Measurements from ENCODE around the gene DNAH8. TPM values are rescaled to one million over a fixed set of nuclear protein-coding genes. Genes with fewer than 3 reads are reported as not detected.

Gene DNAH8
- total and polyA plus RNA-seq, 7 donors: under 0.01 to 0.22 TPM; not detected in 5

DNA sequence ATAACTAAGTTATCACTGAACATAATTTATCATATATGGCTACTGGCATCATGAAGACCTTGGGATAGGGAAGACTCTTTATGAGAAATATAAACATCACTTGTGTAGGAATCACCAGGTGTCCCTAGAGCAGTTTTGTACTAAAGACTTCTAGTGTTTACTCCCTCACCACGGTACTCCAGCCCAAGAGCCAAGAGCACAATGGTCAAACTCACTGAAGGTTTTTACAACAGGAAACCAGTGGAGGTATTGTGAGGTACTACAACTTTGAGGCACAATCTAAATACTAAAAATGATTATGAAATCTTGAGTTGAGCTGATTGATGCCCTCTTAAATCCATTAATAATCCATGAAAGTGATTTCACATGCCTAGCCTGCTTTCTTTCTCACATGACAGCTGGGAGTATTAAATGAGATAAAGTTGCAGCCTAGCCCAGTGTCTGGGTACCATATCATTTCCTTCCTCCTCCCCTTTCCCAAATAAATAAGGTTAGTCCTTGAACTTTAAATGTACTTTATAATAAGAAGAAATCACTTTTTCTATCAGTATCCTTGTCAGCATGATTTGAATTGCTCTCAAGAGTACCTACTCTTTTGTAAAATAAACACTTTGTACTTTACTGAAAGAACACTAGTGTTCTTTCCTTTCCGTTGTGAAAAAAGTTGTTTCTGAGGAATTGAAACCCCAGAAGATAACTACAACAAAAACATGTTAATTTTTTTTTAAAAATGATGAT lies 38.7 kb upstream of the DNAH8 start:
- no peak overlapping the region for H3K4me3 ChIP-seq
- H3K36me3 ChIP-seq: peaks cover 0 to 65% (median 2%) of the 10 kb centered on the region in 4 donors
- no peaks in the 10 kb centered on the region for H3K4me1 ChIP-seq
- no peaks in the 10 kb centered on the region for H3K27me3 ChIP-seq
- TF ChIP-seq, protein P1, sequence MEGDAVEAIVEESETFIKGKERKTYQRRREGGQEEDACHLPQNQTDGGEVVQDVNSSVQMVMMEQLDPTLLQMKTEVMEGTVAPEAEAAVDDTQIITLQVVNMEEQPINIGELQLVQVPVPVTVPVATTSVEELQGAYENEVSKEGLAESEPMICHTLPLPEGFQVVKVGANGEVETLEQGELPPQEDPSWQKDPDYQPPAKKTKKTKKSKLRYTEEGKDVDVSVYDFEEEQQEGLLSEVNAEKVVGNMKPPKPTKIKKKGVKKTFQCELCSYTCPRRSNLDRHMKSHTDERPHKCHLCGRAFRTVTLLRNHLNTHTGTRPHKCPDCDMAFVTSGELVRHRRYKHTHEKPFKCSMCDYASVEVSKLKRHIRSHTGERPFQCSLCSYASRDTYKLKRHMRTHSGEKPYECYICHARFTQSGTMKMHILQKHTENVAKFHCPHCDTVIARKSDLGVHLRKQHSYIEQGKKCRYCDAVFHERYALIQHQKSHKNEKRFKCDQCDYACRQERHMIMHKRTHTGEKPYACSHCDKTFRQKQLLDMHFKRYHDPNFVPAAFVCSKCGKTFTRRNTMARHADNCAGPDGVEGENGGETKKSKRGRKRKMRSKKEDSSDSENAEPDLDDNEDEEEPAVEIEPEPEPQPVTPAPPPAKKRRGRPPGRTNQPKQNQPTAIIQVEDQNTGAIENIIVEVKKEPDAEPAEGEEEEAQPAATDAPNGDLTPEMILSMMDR (IDR thresholded peaks at IDR 0.05): no peak
- TF ChIP-seq POLR2AphosphoS5 (IDR thresholded peaks at IDR 0.05) (no peak), POLR2A (IDR thresholded peaks at IDR 0.05) (no peak), EP300 (IDR thresholded peaks at IDR 0.05) (no peak)
- intact Hi-C loops (cut with DNase I): no loop called here
- WGBS, 2 donors: 63 to 72% methylated on average over 2 of the region's 2 CpGs
- no peaks in the 10 kb centered on the region for H3K9me3 ChIP-seq
- H3K27ac ChIP-seq: no peak overlapping the region
- no peak for DNase-seq

DNA sequence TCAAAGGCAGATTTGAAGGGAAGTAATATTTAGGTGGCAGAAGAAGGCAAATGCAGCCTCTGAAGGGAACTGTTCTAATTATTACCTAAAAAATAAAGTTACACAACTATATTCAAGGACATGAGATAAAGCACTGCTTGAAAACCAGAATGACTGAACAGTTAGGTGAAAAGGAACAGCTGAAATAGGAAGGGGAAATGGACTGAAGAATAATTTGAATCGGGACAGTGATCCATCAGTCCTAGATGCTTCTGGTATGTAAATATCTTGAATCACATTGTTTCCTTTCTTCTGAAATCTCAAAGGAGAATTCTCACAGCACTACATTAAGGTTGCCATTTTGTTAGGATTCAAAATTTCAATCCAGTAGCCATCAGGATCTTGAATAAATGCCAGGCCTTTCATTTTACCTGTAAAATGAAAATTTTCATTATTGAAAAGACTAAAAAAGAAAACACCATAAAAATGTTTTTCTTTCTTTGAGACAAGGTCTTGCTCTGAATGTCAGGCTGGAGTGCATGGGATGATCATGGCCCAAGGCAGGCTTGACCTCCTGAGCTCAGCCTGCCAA lies 38.1 kb upstream of the DNAH8 start:
- 60 to 89% methylated on average over 1 of the region's 1 CpG for WGBS, 2 donors
- Histone ChIP-seq H3K27ac (no peak overlapping the region), H3K4me3 (no peak overlapping the region), H3K4me1 (no peaks in the 10 kb centered on the region), H3K27me3 (no peaks in the 10 kb centered on the region), H3K36me3 (peaks cover 0 to 72% (median 5%) of the 10 kb centered on the region in 4 donors), H3K9me3 (no peaks in the 10 kb centered on the region)
- no peak for DNase-seq
- TF ChIP-seq POLR2AphosphoS5 (IDR thresholded peaks at IDR 0.05) (no peak), POLR2A (IDR thresholded peaks at IDR 0.05) (no peak), EP300 (IDR thresholded peaks at IDR 0.05) (no peak)
- TF ChIP-seq, protein P1 (IDR thresholded peaks at IDR 0.05): no peak
- intact Hi-C loops (cut with DNase I): no loop called here

DNA sequence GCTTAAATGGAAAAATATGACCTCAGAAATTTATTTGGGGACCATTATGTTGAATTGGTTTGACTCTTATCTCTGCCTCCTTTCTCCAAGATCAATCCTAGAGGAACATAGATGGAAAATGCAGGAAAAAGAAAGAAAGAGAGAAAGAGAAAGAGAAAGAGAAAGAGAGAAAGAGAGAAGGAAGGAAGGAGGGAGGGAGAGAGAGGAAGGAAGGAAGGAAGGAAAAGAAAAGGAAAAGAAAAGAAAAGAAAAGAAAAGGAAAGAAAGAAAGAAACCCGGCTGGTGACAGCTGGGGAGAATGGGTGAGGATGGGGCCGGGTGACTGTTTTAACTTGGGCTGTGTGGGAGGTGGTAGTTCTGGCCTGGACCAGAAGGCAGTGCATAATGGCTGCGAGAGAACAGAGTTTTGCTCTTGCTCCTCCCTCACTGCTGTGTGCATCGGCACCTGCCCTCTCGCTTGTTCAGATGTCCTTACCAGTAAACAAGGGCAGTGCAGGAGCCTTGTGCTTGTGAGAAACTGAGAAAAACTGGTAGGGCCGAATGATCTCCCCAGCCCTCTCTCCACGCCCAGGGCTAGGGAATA lies 36.8 kb upstream of the DNAH8 start:
- Histone ChIP-seq H3K36me3 (peaks cover 0 to 84% (median 8%) of the 10 kb centered on the region in 4 donors), H3K9me3 (no peaks in the 10 kb centered on the region)
- WGBS, 2 donors: 79 to 90% methylated on average over 7 of the region's 7 CpGs

DNA sequence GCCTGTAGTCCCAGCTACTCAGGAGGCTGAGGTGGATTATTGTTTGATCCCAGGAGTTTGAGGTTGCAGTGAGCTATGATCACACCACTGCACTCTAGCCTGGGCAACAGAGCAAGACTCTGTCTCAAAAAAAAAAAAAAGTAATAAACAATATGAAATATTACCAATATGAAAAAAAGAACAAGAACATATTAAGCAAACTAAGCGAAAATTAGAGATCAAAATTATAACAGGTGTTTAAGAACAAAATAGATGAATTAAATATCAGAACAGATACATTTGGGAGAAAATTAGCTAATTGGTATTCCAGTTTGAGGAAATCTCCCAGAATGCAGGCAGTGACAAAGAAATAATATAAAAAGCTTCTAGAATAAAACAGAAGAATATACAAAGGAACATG lies 35.4 kb upstream of the DNAH8 start:
- 92 to 97% methylated on average over 1 of the region's 1 CpG for WGBS, 2 donors
- Histone ChIP-seq H3K27ac (no peak overlapping the region), H3K9me3 (no peaks in the 10 kb centered on the region), H3K4me1 (no peaks in the 10 kb centered on the region), H3K4me3 (no peak overlapping the region), H3K36me3 (peaks cover 0 to 92% (median 8%) of the 10 kb centered on the region in 4 donors), H3K27me3 (no peaks in the 10 kb centered on the region)
- no peak for TF ChIP-seq POLR2AphosphoS5 (IDR thresholded peaks at IDR 0.05)
- TF ChIP-seq, protein P1 (IDR thresholded peaks at IDR 0.05): no peak
- TF ChIP-seq EP300 (IDR thresholded peaks at IDR 0.05): no peak
- no peak for TF ChIP-seq POLR2A (IDR thresholded peaks at IDR 0.05)
- intact Hi-C loops (cut with DNase I): no loop called here
- no peak for DNase-seq

More for the DNA sequence above, 36.8 kb upstream of the DNAH8 start:
- TF ChIP-seq, protein P1 (IDR thresholded peaks at IDR 0.05): no peak
- no peak for TF ChIP-seq EP300 (IDR thresholded peaks at IDR 0.05)
- no peak for TF ChIP-seq POLR2A (IDR thresholded peaks at IDR 0.05)
- TF ChIP-seq POLR2AphosphoS5 (IDR thresholded peaks at IDR 0.05): no peak
- no peaks in the 10 kb centered on the region for H3K27me3 ChIP-seq
- no peak for DNase-seq
- H3K4me3 ChIP-seq: no peak overlapping the region
- no peak overlapping the region for H3K27ac ChIP-seq
- intact Hi-C loops (cut with DNase I): no loop called here
- H3K4me1 ChIP-seq: no peaks in the 10 kb centered on the region

Data from sigmoid colon (tissue), 7 donors.